GM12874 (cell line): ENCODE data around the gene LSAMP.

Experiments used
- TF ChIP-seq, protein P1 (sequence below): IDR thresholded peaks from 2 replicates; pipeline ENCODE4 v1.5.1; 2011; ENCODE audit warnings: low read depth, mild to moderate bottlenecking, control low read depth, low read length, moderate library complexity; ENCODE audit not compliant: insufficient read depth

Gene LSAMP

DNA sequence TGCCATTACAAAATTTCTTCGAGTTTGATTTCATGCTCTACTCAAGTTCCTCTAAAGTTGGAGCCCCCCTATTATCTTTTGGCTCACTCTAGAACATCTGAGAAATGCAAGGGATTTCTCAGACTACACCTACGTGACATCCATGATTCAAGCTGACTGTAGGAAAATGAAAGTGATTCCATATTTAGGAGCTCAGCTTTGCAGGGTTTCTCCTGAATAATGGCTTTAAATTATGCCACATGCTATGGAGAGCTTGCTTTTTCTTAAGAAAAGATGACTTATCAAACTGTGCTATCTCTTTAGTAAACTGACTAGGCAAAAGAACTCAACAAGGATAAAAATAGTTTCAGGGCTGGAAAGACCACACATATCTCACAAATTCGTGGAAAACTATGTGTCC, 292.1 kb downstream of the LSAMP start:
- TF ChIP-seq, protein P1, sequence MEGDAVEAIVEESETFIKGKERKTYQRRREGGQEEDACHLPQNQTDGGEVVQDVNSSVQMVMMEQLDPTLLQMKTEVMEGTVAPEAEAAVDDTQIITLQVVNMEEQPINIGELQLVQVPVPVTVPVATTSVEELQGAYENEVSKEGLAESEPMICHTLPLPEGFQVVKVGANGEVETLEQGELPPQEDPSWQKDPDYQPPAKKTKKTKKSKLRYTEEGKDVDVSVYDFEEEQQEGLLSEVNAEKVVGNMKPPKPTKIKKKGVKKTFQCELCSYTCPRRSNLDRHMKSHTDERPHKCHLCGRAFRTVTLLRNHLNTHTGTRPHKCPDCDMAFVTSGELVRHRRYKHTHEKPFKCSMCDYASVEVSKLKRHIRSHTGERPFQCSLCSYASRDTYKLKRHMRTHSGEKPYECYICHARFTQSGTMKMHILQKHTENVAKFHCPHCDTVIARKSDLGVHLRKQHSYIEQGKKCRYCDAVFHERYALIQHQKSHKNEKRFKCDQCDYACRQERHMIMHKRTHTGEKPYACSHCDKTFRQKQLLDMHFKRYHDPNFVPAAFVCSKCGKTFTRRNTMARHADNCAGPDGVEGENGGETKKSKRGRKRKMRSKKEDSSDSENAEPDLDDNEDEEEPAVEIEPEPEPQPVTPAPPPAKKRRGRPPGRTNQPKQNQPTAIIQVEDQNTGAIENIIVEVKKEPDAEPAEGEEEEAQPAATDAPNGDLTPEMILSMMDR = no peak

DNA sequence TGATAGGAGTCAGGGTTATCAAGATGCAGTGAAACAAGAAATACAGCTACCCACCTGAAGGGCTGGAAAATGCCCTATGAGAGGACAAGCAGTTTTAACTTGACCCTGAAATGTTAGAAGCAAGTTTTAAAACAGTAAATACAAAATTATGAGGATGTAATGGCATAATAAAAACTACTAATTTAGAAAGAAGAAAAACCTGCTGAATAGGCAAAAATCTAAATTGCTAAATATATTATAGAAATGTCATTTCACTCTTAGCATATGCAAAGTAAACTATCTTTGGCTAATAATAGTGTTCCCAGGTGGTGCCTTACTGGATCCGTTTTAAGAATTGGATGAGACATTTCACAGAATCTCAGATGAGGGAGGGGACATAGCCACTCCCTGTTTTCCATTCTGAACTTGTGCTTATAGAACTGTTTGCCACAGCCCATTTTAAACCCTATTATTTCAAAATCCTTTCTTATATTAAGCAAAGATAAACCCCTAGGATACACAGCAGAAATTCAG, 294.6 kb downstream of the LSAMP start:
- TF ChIP-seq, protein P1 = no peak

DNA sequence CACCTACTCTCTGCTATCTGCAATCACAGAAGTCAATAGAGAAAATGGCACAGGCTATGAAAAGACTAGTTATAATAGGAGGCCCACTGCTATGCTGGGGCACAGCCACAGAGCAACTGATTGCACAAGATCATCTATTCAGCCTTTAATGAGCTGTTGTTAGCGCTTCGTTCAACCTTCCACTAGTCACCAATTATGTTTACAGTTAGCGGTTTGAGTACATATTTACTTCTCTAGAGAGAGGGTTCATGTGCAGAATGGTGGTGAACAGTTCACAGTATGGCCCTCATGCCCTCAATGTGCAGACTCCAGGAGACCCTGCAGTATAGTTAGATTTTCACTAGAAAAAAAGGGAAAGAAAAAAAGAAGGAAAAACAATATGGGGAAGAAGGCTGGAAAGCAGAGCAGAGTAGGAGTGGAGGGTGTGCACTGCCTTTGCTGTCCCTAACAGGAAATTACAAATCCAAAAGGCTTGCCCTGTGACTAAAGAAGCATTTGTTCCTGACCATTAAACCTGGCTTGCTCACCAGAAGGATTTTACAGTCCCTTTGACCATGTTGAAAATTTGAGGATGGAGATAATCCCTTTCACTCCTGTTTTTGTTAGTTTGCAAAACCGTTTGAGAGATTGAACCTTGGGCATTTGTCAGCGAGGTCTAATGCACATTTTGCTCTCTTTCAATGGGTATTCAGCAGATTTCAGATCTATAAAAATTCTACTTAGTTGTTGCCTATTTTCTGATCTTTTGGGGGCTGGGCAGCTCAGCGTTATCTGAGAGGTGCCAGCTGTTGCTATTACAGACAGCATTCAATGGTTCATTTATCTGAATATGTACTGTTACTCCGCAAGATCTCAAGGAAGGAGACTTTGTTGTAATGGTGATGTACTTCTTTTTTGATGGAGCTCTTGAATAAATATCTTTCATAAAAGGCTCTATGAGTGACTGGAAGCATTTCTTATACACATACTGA, 296.1 kb downstream of the LSAMP start:
- TF ChIP-seq, protein P1 = no peak

DNA sequence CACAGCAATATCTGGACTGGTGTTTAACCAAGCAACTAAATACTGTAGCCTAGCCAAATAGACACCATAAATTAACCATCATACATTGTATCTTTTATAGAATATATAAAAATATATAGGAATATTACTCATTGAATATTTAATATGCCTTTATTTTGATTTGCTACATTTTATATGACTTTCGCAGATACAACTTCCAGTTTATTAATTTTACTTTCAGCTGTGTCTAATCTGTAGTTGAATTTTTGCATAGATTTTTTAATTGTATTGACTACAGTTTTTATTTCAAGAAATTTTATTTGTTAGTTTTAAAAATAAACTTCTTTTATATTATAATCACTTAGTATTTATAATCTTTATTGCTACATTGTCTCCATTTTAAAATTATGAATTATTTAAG, 299.7 kb downstream of the LSAMP start:
- TF ChIP-seq, protein P1 = no peak

DNA sequence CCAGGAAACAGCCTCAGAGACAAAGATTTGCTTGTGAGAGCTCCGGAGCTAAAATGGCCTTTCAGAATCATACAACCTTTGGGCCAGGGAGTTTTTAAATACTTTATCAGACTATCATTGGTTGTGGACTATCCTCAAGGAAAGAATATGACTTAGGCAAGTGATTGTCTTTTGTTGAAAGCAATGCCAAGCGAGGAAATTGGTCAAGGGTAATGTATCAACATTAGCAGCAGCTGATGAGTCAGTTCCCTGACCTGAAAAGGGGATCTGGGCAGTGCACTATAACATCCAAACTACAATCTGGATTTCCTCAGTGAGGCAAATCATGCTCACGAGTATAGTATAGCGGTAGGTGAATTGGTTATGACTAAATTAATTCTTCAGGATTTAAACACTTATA, 303.6 kb downstream of the LSAMP start:
- TF ChIP-seq, protein P1 = no peak

DNA sequence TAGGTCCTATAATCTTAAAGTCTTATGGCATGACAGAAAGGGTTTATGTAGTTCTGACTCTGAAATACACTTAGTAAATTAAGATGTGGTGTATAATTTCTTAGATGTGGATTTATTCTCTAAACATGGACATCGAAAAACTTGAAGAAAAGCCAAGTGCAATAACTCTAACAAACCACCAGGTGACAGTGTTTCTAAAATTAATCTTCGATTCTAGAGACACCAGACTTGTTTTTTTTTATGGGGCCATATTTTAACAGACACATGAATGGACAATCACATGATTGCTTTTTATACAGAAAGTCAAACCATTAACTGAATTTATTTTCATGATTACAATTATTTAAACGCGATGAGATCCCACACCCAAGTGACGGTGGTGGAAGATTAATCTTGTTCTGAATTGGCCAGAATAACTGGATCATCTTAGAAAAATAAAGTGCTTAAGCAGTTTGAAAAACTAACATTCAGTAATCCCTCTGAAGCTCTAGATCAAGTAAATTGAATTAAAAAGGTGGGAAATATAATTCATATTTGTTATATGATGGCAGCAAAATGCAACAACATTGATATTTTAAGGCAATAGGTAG, 305.1 kb downstream of the LSAMP start:
- TF ChIP-seq, protein P1 = peak; percentile 70

DNA sequence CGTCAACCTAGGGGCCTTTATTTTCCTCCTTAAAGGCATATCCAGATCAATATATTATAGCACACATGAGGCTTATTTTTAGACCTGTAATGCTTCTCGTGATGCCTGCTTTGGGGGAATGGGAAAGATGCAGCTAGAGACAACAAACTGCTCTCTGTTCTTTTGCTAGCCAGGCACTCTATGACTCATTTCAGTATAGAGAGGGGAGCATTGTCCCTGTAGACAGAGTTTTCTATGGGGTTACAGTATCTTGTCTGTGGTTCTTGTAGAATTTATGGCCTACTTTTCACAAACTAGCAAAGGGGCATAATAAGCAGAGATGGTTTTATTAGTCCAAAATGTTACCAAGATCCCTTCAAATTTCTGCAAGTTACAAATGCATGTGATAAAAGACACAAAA, 305.6 kb downstream of the LSAMP start:
- TF ChIP-seq, protein P1 = no peak
